Measurements from ENCODE around the gene CNTN4.

The CNTN4 gene

GRCh38 chr3:2783261-2783660 lies 684.6 kb downstream of the CNTN4 start:
- no peak overlapping the region for H3K4me3 ChIP-seq (ENCODE audit: low read depth in 1 of 2, low read length in 2 of 2)
- no peaks in the 10 kb centered on the region for H4K20me1 ChIP-seq (ENCODE audit: insufficient read depth, low read length)
- H2AFZ ChIP-seq (ENCODE audit: low read depth, low read length) = no peak overlapping the region
- H3K79me2 ChIP-seq (ENCODE audit: insufficient read depth, low read length) = no peaks in the 10 kb centered on the region
- H3K9ac ChIP-seq (ENCODE audit: low read depth, low read length) = no peak overlapping the region
- TF ChIP-seq CTCF (IDR thresholded peaks at IDR 0.05; ENCODE audit: borderline replicate concordance, extremely low read depth, low read length, poor library complexity, severe bottlenecking) (no peak), EZH2 (IDR thresholded peaks at IDR 0.05; ENCODE audit: borderline replicate concordance, low read depth, low read length, severe bottlenecking) (no peak)
- H3K36me3 ChIP-seq (ENCODE audit: insufficient read depth, low read length) = no peaks in the 10 kb centered on the region
- no peak overlapping the region for H3K4me2 ChIP-seq (ENCODE audit: insufficient read depth, low read length)
- no peak overlapping the region for H3K27ac ChIP-seq (ENCODE audit: low read length)
- no peak for ATAC-seq (ENCODE audit: insufficient read depth, low read depth)
- no peaks in the 10 kb centered on the region for H3K9me3 ChIP-seq (ENCODE audit: insufficient read depth, low read length, severe bottlenecking)
- H3K27me3 ChIP-seq (ENCODE audit: insufficient read depth, low read length, poor library complexity) = no peaks in the 10 kb centered on the region
- no peaks in the 10 kb centered on the region for H3K4me1 ChIP-seq (ENCODE audit: insufficient read depth, low read length)
- no peak for DNase-seq

- TF ChIP-seq EZH2 (IDR thresholded peaks at IDR 0.05; ENCODE audit: borderline replicate concordance, low read depth, low read length, severe bottlenecking) = no peak
- no peak for TF ChIP-seq CTCF (IDR thresholded peaks at IDR 0.05; ENCODE audit: borderline replicate concordance, extremely low read depth, low read length, poor library complexity, severe bottlenecking)
- Histone ChIP-seq H3K9ac (ENCODE audit: low read depth, low read length) (no peak overlapping the region), H3K4me2 (ENCODE audit: insufficient read depth, low read length) (no peak overlapping the region), H3K79me2 (ENCODE audit: insufficient read depth, low read length) (no peaks in the 10 kb centered on the region), H3K4me1 (ENCODE audit: insufficient read depth, low read length) (no peaks in the 10 kb centered on the region), H2AFZ (ENCODE audit: low read depth, low read length) (no peak overlapping the region), H3K9me3 (ENCODE audit: insufficient read depth, low read length, severe bottlenecking) (no peaks in the 10 kb centered on the region), H3K36me3 (ENCODE audit: insufficient read depth, low read length) (no peaks in the 10 kb centered on the region), H3K4me3 (ENCODE audit: low read depth in 1 of 2, low read length in 2 of 2) (no peak overlapping the region), H4K20me1 (ENCODE audit: insufficient read depth, low read length) (no peaks in the 10 kb centered on the region), H3K27ac (ENCODE audit: low read length) (no peak overlapping the region), H3K27me3 (ENCODE audit: insufficient read depth, low read length, poor library complexity) (no peaks in the 10 kb centered on the region)
- no peak for ATAC-seq (ENCODE audit: insufficient read depth, low read depth)
- DNase-seq = no peak
These were observed 686.0 kb downstream of the CNTN4 start for GRCh38 chr3:2784627-2785026.

GRCh38 chr3:2790266-2790815 lies 691.7 kb downstream of the CNTN4 start:
- no peak overlapping the region for H2AFZ ChIP-seq (ENCODE audit: low read depth, low read length)
- no peaks in the 10 kb centered on the region for H3K4me1 ChIP-seq (ENCODE audit: insufficient read depth, low read length)
- H3K9me3 ChIP-seq (ENCODE audit: insufficient read depth, low read length, severe bottlenecking) = no peaks in the 10 kb centered on the region
- ATAC-seq (ENCODE audit: insufficient read depth, low read depth) (no peak), DNase-seq (no peak)
- H3K27ac ChIP-seq (ENCODE audit: low read length) = no peak overlapping the region
- no peaks in the 10 kb centered on the region for H3K36me3 ChIP-seq (ENCODE audit: insufficient read depth, low read length)
- H3K79me2 ChIP-seq (ENCODE audit: insufficient read depth, low read length) = no peaks in the 10 kb centered on the region
- no peak overlapping the region for H3K9ac ChIP-seq (ENCODE audit: low read depth, low read length)
- H4K20me1 ChIP-seq (ENCODE audit: insufficient read depth, low read length) = no peaks in the 10 kb centered on the region
- no peak for TF ChIP-seq EZH2 (IDR thresholded peaks at IDR 0.05; ENCODE audit: borderline replicate concordance, low read depth, low read length, severe bottlenecking)
- no peak for TF ChIP-seq CTCF (IDR thresholded peaks at IDR 0.05; ENCODE audit: borderline replicate concordance, extremely low read depth, low read length, poor library complexity, severe bottlenecking)
- H3K27me3 ChIP-seq (ENCODE audit: insufficient read depth, low read length, poor library complexity) = no peaks in the 10 kb centered on the region
- H3K4me2 ChIP-seq (ENCODE audit: insufficient read depth, low read length) = no peak overlapping the region
- H3K4me3 ChIP-seq (ENCODE audit: low read depth in 1 of 2, low read length in 2 of 2) = no peak overlapping the region

- no peak overlapping the region for H3K4me3 ChIP-seq (ENCODE audit: low read depth in 1 of 2, low read length in 2 of 2)
These were observed 693.8 kb downstream of the CNTN4 start for GRCh38 chr3:2792432-2792831.

More at GRCh38 chr3:2792432-2792831, 693.8 kb downstream of the CNTN4 start:
- H3K27ac ChIP-seq (ENCODE audit: low read length) = no peak overlapping the region
- no peak overlapping the region for H3K4me2 ChIP-seq (ENCODE audit: insufficient read depth, low read length)
- DNase-seq (no peak), ATAC-seq (ENCODE audit: insufficient read depth, low read depth) (no peak)
- no peaks in the 10 kb centered on the region for H3K79me2 ChIP-seq (ENCODE audit: insufficient read depth, low read length)
- H2AFZ ChIP-seq (ENCODE audit: low read depth, low read length) = no peak overlapping the region
- no peaks in the 10 kb centered on the region for H3K27me3 ChIP-seq (ENCODE audit: insufficient read depth, low read length, poor library complexity)
- H3K9me3 ChIP-seq (ENCODE audit: insufficient read depth, low read length, severe bottlenecking) = no peaks in the 10 kb centered on the region
- H3K9ac ChIP-seq (ENCODE audit: low read depth, low read length) = no peak overlapping the region
- H4K20me1 ChIP-seq (ENCODE audit: insufficient read depth, low read length) = no peaks in the 10 kb centered on the region
- H3K36me3 ChIP-seq (ENCODE audit: insufficient read depth, low read length) = no peaks in the 10 kb centered on the region
- TF ChIP-seq EZH2 (IDR thresholded peaks at IDR 0.05; ENCODE audit: borderline replicate concordance, low read depth, low read length, severe bottlenecking) (no peak), CTCF (IDR thresholded peaks at IDR 0.05; ENCODE audit: borderline replicate concordance, extremely low read depth, low read length, poor library complexity, severe bottlenecking) (no peak)
- no peaks in the 10 kb centered on the region for H3K4me1 ChIP-seq (ENCODE audit: insufficient read depth, low read length)

Measured in DND-41 (cell line).